Endothelial cell of umbilical vein (primary cell): Measurements from ENCODE around the gene CIC. TPM values are rescaled to one million over a fixed set of nuclear protein-coding genes. Genes with fewer than 3 reads are reported as not detected.

ENCODE experiments used
- BruUV-seq: library from RNA; stranded (reverse); fragments of 400-500 nt; replicated peaks from 2 replicates; lab custom pipeline; 2021; lab: Mats Ljungman, UMichigan
- CTCF ChIA-PET: fragments of 300-600, 350-600 bp; sonication (Branson Sonifier 250); formaldehyde crosslinking; loops from one replicate; lab custom pipeline; 2021; ENCODE audit warnings: antibody characterized with exemption, inconsistent platforms; lab: Charles Lee
- POLR2A ChIA-PET: fragments of 300-600, 350-600 bp; sonication (Branson Sonifier 250); formaldehyde crosslinking; loops from one replicate; lab custom pipeline; 2021; ENCODE audit warnings: antibody characterized with exemption, inconsistent platforms; lab: Charles Lee
- DNase-seq: peaks from one replicate; pipeline ENCODE4 v3.0.0-alpha.2; 2011; ENCODE audit warnings: low read depth, low spot score
- FAIRE-seq: peaks from 2 replicates; lab custom pipeline; 2011; peaks lifted over from hg19 to GRCh38; lab: Jason Lieb, UNC
- H2AFZ ChIP-seq: 2 replicates; pipeline ENCODE4 v1.6.0; 2012; ENCODE audit warnings: low read depth, low read length, control low read depth, inconsistent platforms
- H3K27ac ChIP-seq: 2 replicates; pipeline ENCODE4 v1.5.1; 2011; ENCODE audit warnings: low read depth, mild to moderate bottlenecking, control low read depth, low read length, moderate library complexity; ENCODE audit not compliant: insufficient read depth
- H3K27me3 ChIP-seq, 2 experiments: 2 replicates each; pipeline versions ENCODE4 v1.6.0 to v1.6.1; 2011; ENCODE audit warnings: low read length in 2 of 2, mixed read lengths in 1 of 2; ENCODE audit not compliant: control insufficient read depth in 2 of 2, insufficient read depth in 2 of 2
- H3K36me3 ChIP-seq, 2 experiments: 2 replicates in 1 of 2; 3 replicates in 1 of 2; pipeline ENCODE4 v1.5.1; 2011; ENCODE audit warnings: low read length in 2 of 2, mild to moderate bottlenecking in 1 of 2, moderate library complexity in 1 of 2; ENCODE audit not compliant: control insufficient read depth in 2 of 2, insufficient read depth in 2 of 2; ENCODE audit errors: extremely low read depth in 1 of 2
- H3K4me1 ChIP-seq: 3 replicates; pipeline ENCODE4 v1.5.1; 2011; ENCODE audit warnings: mild to moderate bottlenecking, low read length; ENCODE audit not compliant: control insufficient read depth, insufficient read depth; ENCODE audit errors: extremely low read depth
- H3K4me2 ChIP-seq: 2 replicates; pipeline ENCODE4 v1.6.1; 2011; ENCODE audit warnings: low read length, control low read depth, mixed read lengths; ENCODE audit not compliant: insufficient read depth
- H3K4me3 ChIP-seq, 3 experiments: fragments of 200-600 bp in 1 of 3; sonication (generic), shearing (Covaris generic) in 1 of 3; replicated peaks in 1 of 3; 2 replicates each; pipeline ENCODE4 v1.5.1; 2011 to 2016; ENCODE audit warnings: control low read depth in 3 of 3, low read length in 3 of 3, mild to moderate bottlenecking in 2 of 3, inconsistent platforms in 1 of 3, low read depth in 1 of 3, moderate library complexity in 1 of 3; ENCODE audit not compliant: insufficient read depth in 1 of 3
- H3K79me2 ChIP-seq: 2 replicates; pipeline ENCODE4 v1.6.0; 2012; ENCODE audit warnings: low read length, inconsistent platforms; ENCODE audit not compliant: control insufficient read depth, insufficient read depth
- H3K9ac ChIP-seq: replicated peaks from 2 replicates; pipeline ENCODE3; 2011; ENCODE audit warnings: low read length, control low read depth; ENCODE audit not compliant: insufficient read depth; ENCODE audit errors: extremely low read depth
- H3K9me1 ChIP-seq: replicated peaks from 3 replicates; pipeline ENCODE4 v1.6.0; 2011; ENCODE audit warnings: mild to moderate bottlenecking, low read length; ENCODE audit not compliant: control insufficient read depth, insufficient read depth; ENCODE audit errors: extremely low read depth
- H3K9me3 ChIP-seq: replicated peaks from 2 replicates; pipeline ENCODE4 v1.5.1; 2012; ENCODE audit warnings: low read length, inconsistent platforms; ENCODE audit not compliant: control insufficient read depth, insufficient read depth
- H4K20me1 ChIP-seq: replicated peaks from 2 replicates; pipeline ENCODE3; 2011; ENCODE audit warnings: mild to moderate bottlenecking, low read length; ENCODE audit not compliant: control insufficient read depth, insufficient read depth; ENCODE audit errors: extremely low read depth
- CTCF ChIP-seq, 2 donors: IDR thresholded peaks; 1 replicate in 1 of 2; 2 replicates in 1 of 2; pipeline ENCODE4 v1.5.1; 2011; ENCODE audit warnings: low read length in 2 of 2, mild to moderate bottlenecking in 2 of 2, moderate library complexity in 2 of 2, control low read depth in 1 of 2, inconsistent platforms in 1 of 2, low read depth in 1 of 2; ENCODE audit not compliant: insufficient read depth in 1 of 2; ENCODE audit errors: extremely low read depth in 1 of 2
- EZH2 ChIP-seq: IDR thresholded peaks from 2 replicates; pipeline ENCODE4 v1.6.1; 2012; ENCODE audit warnings: borderline replicate concordance, low read depth, mild to moderate bottlenecking, moderate library complexity, low read length, inconsistent platforms; ENCODE audit not compliant: severe bottlenecking
- FOS ChIP-seq: IDR thresholded peaks from 2 replicates; pipeline ENCODE4 v1.6.1; 2011; ENCODE audit warnings: mild to moderate bottlenecking, low read length, moderate library complexity, borderline replicate concordance; ENCODE audit not compliant: insufficient read depth
- GATA2 ChIP-seq: IDR thresholded peaks from 2 replicates; pipeline ENCODE4 v1.7.0; 2011; ENCODE audit warnings: low read depth, mild to moderate bottlenecking, moderate library complexity, mixed read lengths, low read length; ENCODE audit not compliant: insufficient read length, insufficient read depth
- JUN ChIP-seq: IDR thresholded peaks from 2 replicates; pipeline ENCODE4 v1.6.1; 2011; ENCODE audit warnings: borderline replicate concordance, low read depth; ENCODE audit not compliant: insufficient read length, insufficient read depth
- MAX ChIP-seq: IDR thresholded peaks from 2 replicates; pipeline ENCODE4 v1.6.1; 2011; ENCODE audit not compliant: insufficient read depth, insufficient read length
- MYC ChIP-seq: IDR thresholded peaks from one replicate; pipeline ENCODE4 v1.6.1; 2011; ENCODE audit warnings: mild to moderate bottlenecking, low read depth, low read length
- POLR2A ChIP-seq: IDR thresholded peaks from 2 replicates; pipeline ENCODE4 v1.6.1; 2012; ENCODE audit warnings: low read depth, mild to moderate bottlenecking, control low read depth, low read length
- POLR2AphosphoS5 ChIP-seq: IDR thresholded peaks from 2 replicates; pipeline ENCODE4 v1.6.1; 2012; ENCODE audit warnings: low read depth, mild to moderate bottlenecking, control low read depth, low read length, moderate library complexity; ENCODE audit not compliant: insufficient read depth
- dilution Hi-C: fragments of 300-500 bp; cut with MboI; formaldehyde crosslinking; loops from one replicate; pipeline ENCODE4 v1.15.0; 2019; ENCODE audit warnings: low sequenced_read_pairs; ENCODE audit not compliant: extremely low pct_ligation_motif_present
- intact Hi-C: fragments of 100-400 bp; cut with micrococcal nuclease; formaldehyde crosslinking; loops from one replicate; pipeline ENCODE4 v1.10.0; 2022
- polyA plus RNA-seq, 4 experiments: library from polyadenylated mRNA; depleted of rRNA in 3 of 4; stranded (reverse) in 3 of 4; unstranded in 1 of 4; fragments of >200 nt; gene quantifications; 2 replicates each; pipeline versions ENCODE4 v1.2.1 to v1.2.3, GENCODE V29; 2011 to 2012; ENCODE audit warnings: missing spikeins in 1 of 4
- total RNA-seq: library from RNA; stranded (reverse); gene quantifications from 2 replicates; pipeline ENCODE4 v1.2.3, GENCODE V29; 2021

Gene CIC
- total and polyA plus RNA-seq, 2 donors (not counting 3 experiments of a cell fraction or from before 2014, with no cell fraction given) = 18.4 to 86.0 TPM

- TF ChIP-seq GATA2 (no peak), MAX (no peak), MYC (no peak), JUN (no peak), EZH2 (no peak)
- no peaks in the 10 kb centered on the region for H3K9me1 ChIP-seq
- no peaks in the 10 kb centered on the region for H3K79me2 ChIP-seq
- H3K9me3 ChIP-seq = no peaks in the 10 kb centered on the region
- H3K9ac ChIP-seq = no peak overlapping the region
- ChIA-PET CTCF (no interaction called here), POLR2A (no interaction called here)
- H3K4me3 ChIP-seq = no peak overlapping the region
- no TSS peak for BruUV-seq
- peaks cover 0 to 7% of the 10 kb centered on the region in 2 experiments for H3K36me3 ChIP-seq
- FAIRE-seq (no peak), DNase-seq (no peak)
- no peaks in the 10 kb centered on the region for H3K27me3 ChIP-seq
- H3K4me2 ChIP-seq = no peak overlapping the region
- no peaks in the 10 kb centered on the region for H3K4me1 ChIP-seq
- no peak overlapping the region for H2AFZ ChIP-seq
- no peaks in the 10 kb centered on the region for H4K20me1 ChIP-seq
- no peak overlapping the region for H3K27ac ChIP-seq
- dilution Hi-C loops = no loop called here
- intact Hi-C loops = no loop called here
Measured at GRCh38 chr19:42334697-42335373, 65.8 kb downstream of the CIC start.

GRCh38 chr19:42335374-42335936, 66.4 kb downstream of the CIC start:
- TF ChIP-seq POLR2AphosphoS5 (no peak), JUN (no peak), POLR2A (no peak), EZH2 (no peak), CTCF (IDR thresholded peaks at IDR 0.05; ENCODE audit: extremely low read depth in 1 of 2, insufficient read depth in 1 of 2, low read depth in 1 of 2, low read length in 2 of 2) (no peak), MAX (no peak), MYC (no peak), GATA2 (no peak), FOS (no peak)
- dilution Hi-C loops (no loop called here), intact Hi-C loops (no loop called here)
- Histone ChIP-seq H4K20me1 (no peaks in the 10 kb centered on the region), H3K27ac (no peak overlapping the region), H3K9me1 (no peaks in the 10 kb centered on the region), H3K27me3 (no peaks in the 10 kb centered on the region), H3K4me3 (no peak overlapping the region), H3K4me1 (no peaks in the 10 kb centered on the region), H3K9ac (no peak overlapping the region), H3K9me3 (no peaks in the 10 kb centered on the region), H3K4me2 (no peak overlapping the region), H3K79me2 (no peaks in the 10 kb centered on the region), H3K36me3 (peaks cover 0 to 7% of the 10 kb centered on the region in 2 experiments), H2AFZ (no peak overlapping the region)
- DNase-seq (no peak), FAIRE-seq (no peak)
- CTCF ChIA-PET = no interaction called here
- POLR2A ChIA-PET = no interaction called here
- BruUV-seq = no TSS peak
